GM10266 (cell line): ENCODE measurements around the gene PDE4B.

Experiments
- DNase-seq: peaks from one replicate; pipeline ENCODE4 v3.0.0; 2012; ENCODE audit errors: extremely low spot score
- TF ChIP-seq, protein P1 (sequence below): IDR thresholded peaks from 2 replicates; pipeline ENCODE4 v1.5.1; 2012; ENCODE audit warnings: mild to moderate bottlenecking, low read depth; ENCODE audit not compliant: control insufficient read depth, insufficient read depth; ENCODE audit errors: missing control alignments

Gene PDE4B

DNA sequence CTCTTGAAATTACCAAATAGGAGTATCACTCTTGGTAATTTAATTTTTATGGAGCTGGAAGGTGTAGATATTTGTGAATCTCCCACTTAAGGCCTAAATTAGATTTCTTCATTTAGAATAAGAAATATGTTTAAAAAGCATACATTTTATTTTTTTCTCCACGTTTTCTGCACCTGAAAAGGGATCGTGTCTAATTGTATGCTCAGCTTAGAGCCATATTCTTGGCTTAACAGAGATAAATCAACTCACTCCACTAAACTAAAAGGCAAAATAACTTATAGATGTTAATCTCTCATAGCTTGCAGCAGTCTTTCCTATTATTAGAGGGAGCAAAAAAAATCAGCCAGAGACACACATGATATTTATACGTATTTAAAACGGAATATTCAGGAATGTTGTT, 404.4 kb downstream of the PDE4B start:
- TF ChIP-seq, protein P1, sequence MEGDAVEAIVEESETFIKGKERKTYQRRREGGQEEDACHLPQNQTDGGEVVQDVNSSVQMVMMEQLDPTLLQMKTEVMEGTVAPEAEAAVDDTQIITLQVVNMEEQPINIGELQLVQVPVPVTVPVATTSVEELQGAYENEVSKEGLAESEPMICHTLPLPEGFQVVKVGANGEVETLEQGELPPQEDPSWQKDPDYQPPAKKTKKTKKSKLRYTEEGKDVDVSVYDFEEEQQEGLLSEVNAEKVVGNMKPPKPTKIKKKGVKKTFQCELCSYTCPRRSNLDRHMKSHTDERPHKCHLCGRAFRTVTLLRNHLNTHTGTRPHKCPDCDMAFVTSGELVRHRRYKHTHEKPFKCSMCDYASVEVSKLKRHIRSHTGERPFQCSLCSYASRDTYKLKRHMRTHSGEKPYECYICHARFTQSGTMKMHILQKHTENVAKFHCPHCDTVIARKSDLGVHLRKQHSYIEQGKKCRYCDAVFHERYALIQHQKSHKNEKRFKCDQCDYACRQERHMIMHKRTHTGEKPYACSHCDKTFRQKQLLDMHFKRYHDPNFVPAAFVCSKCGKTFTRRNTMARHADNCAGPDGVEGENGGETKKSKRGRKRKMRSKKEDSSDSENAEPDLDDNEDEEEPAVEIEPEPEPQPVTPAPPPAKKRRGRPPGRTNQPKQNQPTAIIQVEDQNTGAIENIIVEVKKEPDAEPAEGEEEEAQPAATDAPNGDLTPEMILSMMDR: no peak
- no peak for DNase-seq

DNA sequence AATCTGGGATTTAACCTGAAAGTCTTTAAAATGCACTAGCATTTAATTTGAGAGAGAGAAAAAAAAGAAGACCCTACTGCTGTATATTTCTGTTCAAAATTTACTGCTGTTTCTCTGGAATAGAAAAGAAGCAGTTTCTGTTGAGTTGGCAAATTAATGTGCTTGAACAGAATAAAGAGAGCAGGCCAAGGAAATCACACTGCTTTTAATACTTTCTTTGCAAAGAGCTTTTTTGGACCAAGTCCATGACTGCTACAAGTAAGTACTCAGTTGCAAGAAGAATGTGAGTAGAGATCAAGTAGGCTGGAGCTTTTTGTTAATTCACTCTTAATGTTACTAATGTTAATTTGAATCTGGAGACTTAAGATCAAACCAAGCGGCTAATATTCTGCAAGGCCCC, 405.1 kb downstream of the PDE4B start:
- TF ChIP-seq, protein P1: no peak
- DNase-seq: no peak

DNA sequence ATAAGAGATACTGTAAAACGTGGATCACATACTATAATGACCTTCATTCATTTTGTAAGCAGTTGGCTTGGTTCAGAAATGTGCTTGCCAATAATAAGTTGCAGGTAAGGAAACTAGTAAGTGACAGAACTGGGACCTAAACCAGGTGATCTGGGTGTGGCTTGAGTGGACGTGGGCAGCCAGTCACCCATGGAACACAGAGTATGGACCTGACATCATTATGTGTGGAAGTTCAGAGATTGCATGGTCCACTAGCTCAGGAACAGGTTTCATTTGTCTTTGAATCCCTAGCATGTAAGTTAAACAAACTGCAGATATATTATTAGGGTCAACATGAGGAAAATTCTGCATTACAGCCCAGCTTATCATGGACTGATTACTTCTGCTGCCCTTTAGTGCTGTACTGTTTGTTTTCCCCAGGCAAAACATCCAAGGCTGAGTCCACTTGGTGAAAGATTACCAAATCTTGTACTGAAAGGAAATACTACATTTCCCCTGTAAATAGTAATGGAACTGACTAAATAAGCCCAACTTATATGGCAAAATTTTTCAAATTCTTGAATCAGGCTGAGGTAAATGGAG, 414.0 kb downstream of the PDE4B start:
- DNase-seq: no peak

DNA sequence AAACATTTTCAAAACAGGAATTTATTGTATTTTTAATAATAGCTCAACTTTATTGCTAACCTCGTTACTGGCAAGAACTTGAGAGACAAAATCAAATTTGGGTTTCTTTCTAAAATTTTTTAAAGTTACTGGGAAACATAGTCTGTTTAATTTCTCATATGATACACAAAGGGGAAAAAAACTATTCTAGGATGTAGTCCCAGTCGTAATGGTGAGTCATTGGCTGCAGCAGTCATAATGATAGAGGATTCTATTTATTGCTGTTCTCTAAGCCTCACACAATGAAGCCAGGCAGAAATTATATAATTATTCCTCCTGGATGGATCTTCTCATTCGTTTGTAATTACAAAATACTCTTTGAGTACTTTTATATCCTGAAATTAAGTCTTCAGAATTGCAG, 414.8 kb downstream of the PDE4B start:
- TF ChIP-seq, protein P1: no peak
- DNase-seq: no peak

More for the DNA sequence above, 414.0 kb downstream of the PDE4B start:
- TF ChIP-seq, protein P1: no peak

DNA sequence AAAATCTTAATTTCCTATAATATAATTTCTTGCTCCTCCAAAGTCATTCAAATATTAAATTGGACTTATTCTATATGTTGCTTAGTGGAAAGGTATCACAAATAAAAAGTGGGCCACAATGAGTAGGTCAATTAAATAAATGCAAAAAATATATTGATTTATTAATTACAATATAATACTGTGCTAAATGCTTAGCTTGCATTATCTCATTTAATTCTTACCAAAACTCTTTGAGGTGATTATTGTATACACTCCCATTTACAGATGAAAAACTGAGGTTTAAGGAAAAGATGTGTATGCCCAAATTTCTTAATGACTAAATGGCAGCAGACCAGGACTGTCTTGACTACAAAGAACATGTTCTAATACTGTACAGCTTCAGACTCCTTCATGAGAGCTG, 415.9 kb downstream of the PDE4B start:
- TF ChIP-seq, protein P1: no peak
- DNase-seq: no peak

DNA sequence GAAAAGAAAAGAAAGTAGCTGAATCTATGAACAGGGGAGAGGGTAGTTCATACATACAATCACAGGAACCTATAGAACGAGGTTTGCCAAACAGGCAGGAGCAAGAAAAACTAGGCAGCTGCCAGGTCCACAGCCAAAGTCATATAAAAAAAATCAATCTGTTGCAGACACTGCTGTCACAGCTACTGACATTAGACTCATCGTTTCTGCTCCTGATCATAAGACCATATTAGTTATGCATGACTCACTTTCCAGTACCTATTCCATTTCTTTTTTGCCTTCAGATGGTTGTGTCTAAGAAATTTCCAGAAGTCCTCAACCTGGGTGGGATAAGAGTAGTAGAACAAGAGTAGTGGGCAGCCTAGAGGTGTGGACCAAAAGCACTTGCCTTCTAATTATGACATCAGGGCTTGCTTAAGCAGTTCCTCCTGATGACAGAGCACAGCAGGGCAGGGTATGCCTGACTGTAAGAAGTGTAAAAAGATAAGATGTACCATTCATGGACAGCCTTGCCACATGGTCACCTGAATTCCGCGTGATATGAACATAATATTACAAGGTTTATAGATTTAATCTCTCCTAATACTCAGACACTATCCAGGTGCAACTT, 418.0 kb downstream of the PDE4B start:
- TF ChIP-seq, protein P1: no peak
- DNase-seq: no peak

DNA sequence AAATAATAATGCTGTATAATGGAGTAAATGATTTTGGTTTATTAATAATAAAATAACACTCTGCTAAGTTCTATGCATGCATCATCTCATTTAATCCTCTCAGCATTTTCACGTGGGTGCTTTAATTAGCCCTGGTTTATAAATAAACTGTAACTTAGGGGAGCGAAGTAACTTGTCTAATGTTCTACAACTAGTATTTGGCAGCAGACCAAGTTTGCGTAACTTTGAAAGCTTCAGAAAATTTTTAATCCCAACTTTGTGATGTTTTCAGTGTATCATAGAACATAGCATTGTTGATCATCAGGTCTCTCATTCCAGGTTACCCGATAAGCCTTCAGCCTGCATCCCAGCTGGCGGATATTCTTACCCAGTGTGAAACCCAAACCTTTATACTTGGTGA, 418.8 kb downstream of the PDE4B start:
- no peak for DNase-seq
- TF ChIP-seq, protein P1: no peak
